HepG2 (cell line): ENCODE data around the gene NOP9. TPM values are rescaled to one million over a fixed set of nuclear protein-coding genes. Genes with fewer than 3 reads are reported as not detected.
A peak's percentile ranks its signal among the peaks of the same experiment; 100 is the strongest.

Source experiments
- BCL6 ChIP-seq: IDR thresholded peaks from 2 replicates; pipeline ENCODE4 v1.6.1; 2016; ENCODE audit warnings: missing genetic modification reagents, missing compliant biosample characterization
- DNMT1 ChIP-seq: sonication (generic); formaldehyde crosslinking; IDR thresholded peaks from 2 replicates; pipeline ENCODE4 v1.5.1; 2020; ENCODE audit warnings: mild to moderate bottlenecking, missing genetic modification reagents
- ETS1 ChIP-seq: sonication (generic); formaldehyde crosslinking; IDR thresholded peaks from 2 replicates; pipeline ENCODE4 v1.4.0; 2020; ENCODE audit warnings: missing genetic modification reagents
- FOXC1 ChIP-seq: sonication (generic); formaldehyde crosslinking; IDR thresholded peaks from 2 replicates; pipeline ENCODE4 v1.8.0; 2022; ENCODE audit warnings: mild to moderate bottlenecking, missing genetic modification reagents, borderline replicate concordance
- HMG20A ChIP-seq: IDR thresholded peaks from 2 replicates; pipeline ENCODE4 v1.6.1; 2016; ENCODE audit warnings: borderline replicate concordance
- PAXIP1 ChIP-seq: sonication (generic); formaldehyde crosslinking; conservative IDR thresholded peaks from 2 replicates; pipeline ENCODE4 v1.4.0; 2020; ENCODE audit warnings: mild to moderate bottlenecking, missing genetic modification reagents, moderate library complexity
- RFX5 ChIP-seq: IDR thresholded peaks from 2 replicates; pipeline ENCODE4 v1.6.1; 2011; ENCODE audit warnings: low read depth, low read length, improper control_type of control experiment
- SIN3A ChIP-seq: IDR thresholded peaks from 2 replicates; pipeline ENCODE4 v1.6.1; 2011; ENCODE audit warnings: low read depth, mild to moderate bottlenecking, control low read depth, low read length, borderline replicate concordance
- ZFP82 ChIP-seq: sonication (generic); formaldehyde crosslinking; IDR thresholded peaks from 2 replicates; pipeline ENCODE4 v1.5.1; 2020; ENCODE audit warnings: mild to moderate bottlenecking, missing genetic modification reagents, borderline replicate concordance
- ZNF17 ChIP-seq: sonication (generic); formaldehyde crosslinking; IDR thresholded peaks from 2 replicates; pipeline ENCODE4 v1.5.0; 2020; ENCODE audit warnings: mild to moderate bottlenecking, missing genetic modification reagents
- ZNF512B ChIP-seq: sonication (generic); formaldehyde crosslinking; IDR thresholded peaks from 2 replicates; pipeline ENCODE4 v1.5.1; 2020; ENCODE audit warnings: missing genetic modification reagents, mild to moderate bottlenecking, borderline replicate concordance
- ZNF570 ChIP-seq: sonication (generic); formaldehyde crosslinking; IDR thresholded peaks from 2 replicates; pipeline ENCODE4 v1.4.0; 2020; ENCODE audit warnings: mild to moderate bottlenecking, missing genetic modification reagents, borderline replicate concordance
- ZNF616 ChIP-seq: sonication (generic); formaldehyde crosslinking; IDR thresholded peaks from 2 replicates; pipeline ENCODE4 v1.5.0; 2020; ENCODE audit warnings: low read depth, mild to moderate bottlenecking, missing genetic modification reagents
- ZNF687 ChIP-seq: sonication (generic); formaldehyde crosslinking; IDR thresholded peaks from 2 replicates; pipeline ENCODE4 v1.5.1; 2020; ENCODE audit warnings: mild to moderate bottlenecking, missing genetic modification reagents, moderate library complexity
- ZNF691 ChIP-seq: sonication (generic); formaldehyde crosslinking; IDR thresholded peaks from 2 replicates; pipeline ENCODE4 v1.4.0; 2020; ENCODE audit warnings: missing genetic modification reagents, low read depth, mild to moderate bottlenecking, borderline replicate concordance
- polyA plus RNA-seq, 8 experiments: library from polyadenylated mRNA; depleted of rRNA in 3 of 8; stranded (reverse) in 7 of 8; unstranded in 1 of 8; fragments of >200 nt; fragmentation: Illumina TruSeq in 4 of 8; extraction: Trizol in 4 of 8; gene quantifications; 2 replicates each; pipeline versions ENCODE4 v1.2.1 to v1.2.3, GENCODE V29; 2011 to 2016; ENCODE audit warnings: low read depth in 4 of 8, missing spikeins in 1 of 8, mixed read lengths in 1 of 8; ENCODE audit not compliant: insufficient read depth in 1 of 8
- total RNA-seq, 5 experiments: library from RNA; depleted of rRNA; stranded (reverse); fragments of >200 nt; fragmentation: Illumina TruSeq; extraction: Trizol; gene quantifications; 2 replicates each; pipeline ENCODE4 v1.2.3, GENCODE V29; 2016; ENCODE audit warnings: low read depth in 1 of 5

NOP9 gene
- total and polyA plus RNA-seq, 2 of the 13 experiments (the other 11 are each of a cell fraction or from before 2014, with no cell fraction given): 24.5 to 61.6 TPM

- TF ChIP-seq ZNF512B (CRISPR knock-in tag): no peak
- peak; percentile 93 for TF ChIP-seq DNMT1 (CRISPR knock-in tag)
- TF ChIP-seq HMG20A (CRISPR knock-in tag): no peak; the same call in 1 of the 2 replicates
- no peak for TF ChIP-seq RFX5
- no peak for TF ChIP-seq ZNF691
- no peak for TF ChIP-seq FOXC1 (CRISPR knock-in tag)
- TF ChIP-seq SIN3A: peak; percentile 61; the same call in 1 of the 2 replicates
- no peak for TF ChIP-seq ZFP82
- TF ChIP-seq PAXIP1 (CRISPR knock-in tag): peak; percentile 94
- no peak for TF ChIP-seq ZNF17 (CRISPR knock-in tag)
- TF ChIP-seq BCL6 (CRISPR knock-in tag): no peak
- no peak for TF ChIP-seq ETS1 (CRISPR knock-in tag)
- peak; percentile 95 for TF ChIP-seq ZNF687 (CRISPR knock-in tag)
- TF ChIP-seq ZNF570 (CRISPR knock-in tag): no peak
- TF ChIP-seq ZNF616 (CRISPR knock-in tag): no peak
These were observed 47.1 kb upstream of the NOP9 start (continued) for GRCh38 chr14:24252289-24253124.
